Stimulated activated CD8-positive, alpha-beta memory T cell treated with anti-CD3 and anti-CD28 coated beads, Interleukin-12 subunit alpha, Interleukin-12 subunit beta, amount 100 ng/mL, for 4 hours (primary cell): ENCODE measurements around the gene CERS6.

ENCODE experiments used
- DNase-seq: peaks from one replicate; pipeline ENCODE4 v3.0.0-alpha.2; 2020; ENCODE audit warnings: low read depth

Gene CERS6

DNA sequence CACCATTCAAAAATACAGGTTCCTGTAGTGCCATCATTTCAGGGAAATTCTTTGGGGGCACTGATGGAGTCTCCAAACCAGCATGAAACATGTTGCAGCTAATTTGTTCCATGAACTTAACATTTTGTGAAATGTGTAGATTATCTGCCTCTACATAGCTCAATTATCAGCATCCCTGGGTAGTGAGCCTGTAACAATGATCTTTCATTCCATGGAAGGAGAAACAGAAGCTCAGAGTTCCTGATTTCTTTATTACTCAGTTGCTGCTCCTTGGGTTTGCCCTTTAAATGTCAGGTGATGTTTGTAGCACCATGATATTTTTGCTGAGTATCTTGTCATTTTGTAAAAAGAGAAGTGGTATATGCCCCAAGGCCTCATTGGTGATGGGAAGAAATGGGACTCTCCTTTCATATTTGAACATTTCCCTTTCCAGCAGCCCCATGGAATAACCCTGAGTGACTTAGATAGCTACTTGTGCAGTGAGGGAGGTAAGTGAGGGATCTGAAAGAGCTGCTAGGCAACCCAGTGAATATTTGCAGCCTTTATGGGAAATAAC is 146.9 kb downstream of the CERS6 start:
- no peak for DNase-seq

DNA sequence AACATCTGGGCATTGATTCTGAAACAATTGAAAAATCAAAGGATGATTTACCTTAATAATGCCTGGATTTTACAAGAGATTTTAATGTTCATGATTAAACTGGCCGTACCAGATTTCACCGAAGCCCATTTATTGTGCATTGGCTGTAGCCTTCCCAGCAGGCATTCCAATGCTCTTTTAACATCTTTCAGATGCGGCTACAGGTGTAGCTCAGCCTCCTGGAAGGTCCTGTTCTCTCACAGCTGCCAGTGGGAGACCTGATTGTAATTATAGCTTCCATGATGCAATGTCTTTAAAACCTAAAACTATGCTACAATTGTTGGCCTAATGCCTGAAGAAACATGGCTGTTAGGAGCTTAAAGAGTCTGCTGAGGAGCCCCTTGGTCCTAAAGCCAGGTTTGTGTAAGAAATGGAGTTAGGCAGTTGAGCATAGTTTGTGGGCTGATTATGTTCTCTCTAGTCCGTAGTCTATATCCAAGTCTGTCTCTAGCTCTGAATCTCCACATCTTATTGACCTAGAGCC is 147.4 kb downstream of the CERS6 start:
- DNase-seq: no peak

DNA sequence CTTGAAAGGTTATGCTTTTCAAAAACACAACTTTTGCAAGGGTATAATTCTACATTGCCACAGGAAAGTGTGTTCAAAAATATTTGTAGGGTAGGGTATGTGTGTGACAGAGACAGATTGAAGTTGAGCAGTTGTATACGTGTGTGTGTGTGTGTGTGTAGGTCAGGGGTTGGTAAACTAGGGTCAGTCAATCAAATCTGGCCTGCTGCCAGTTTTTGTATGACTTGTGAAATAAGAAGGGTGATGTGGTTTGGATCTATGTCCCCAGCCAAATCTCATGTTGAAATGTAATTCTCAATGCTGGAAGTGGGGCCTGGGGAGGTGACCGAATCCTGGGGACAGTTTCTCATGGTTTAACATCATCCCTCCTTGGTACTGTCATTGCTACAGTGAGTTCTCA is 148.2 kb downstream of the CERS6 start:
- DNase-seq: no peak

DNA sequence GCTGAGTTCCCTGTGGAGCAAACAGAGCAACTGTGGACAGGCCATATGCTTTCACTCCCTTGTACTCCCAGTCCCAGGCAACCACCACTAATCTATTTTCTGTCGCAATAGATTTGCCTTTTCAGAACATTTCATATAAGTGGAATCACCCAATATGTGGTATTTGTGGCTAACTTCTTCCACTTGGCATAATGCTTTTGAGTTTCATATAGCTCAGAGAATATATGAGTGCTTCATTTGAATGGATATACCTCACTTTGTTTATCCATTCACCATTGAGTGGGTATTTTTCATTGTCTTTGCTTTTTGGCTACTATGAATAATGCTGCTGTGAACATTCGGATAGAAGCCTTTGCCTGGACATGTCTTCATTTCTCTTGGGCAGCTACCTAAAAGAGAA is 151.9 kb downstream of the CERS6 start:
- DNase-seq: no peak

DNA sequence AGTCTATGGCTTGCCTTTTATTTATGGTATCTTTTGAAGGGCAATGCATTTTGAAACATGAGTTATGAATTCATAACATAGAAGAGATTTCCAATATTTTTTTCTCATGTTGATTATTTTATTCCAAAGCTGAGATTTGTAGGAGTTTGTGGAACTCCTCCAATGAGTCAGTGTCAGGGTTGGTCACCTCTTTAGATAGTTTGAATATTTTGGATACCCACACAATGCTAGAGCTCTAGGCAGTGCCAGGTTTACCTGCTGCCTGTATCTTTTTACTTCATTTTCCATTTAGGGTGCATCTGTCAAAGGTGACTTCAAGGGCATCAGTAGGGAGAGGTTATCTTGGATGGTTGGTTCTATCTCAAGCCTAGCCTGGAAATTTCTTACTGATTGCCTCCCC is 152.7 kb downstream of the CERS6 start:
- no peak for DNase-seq

DNA sequence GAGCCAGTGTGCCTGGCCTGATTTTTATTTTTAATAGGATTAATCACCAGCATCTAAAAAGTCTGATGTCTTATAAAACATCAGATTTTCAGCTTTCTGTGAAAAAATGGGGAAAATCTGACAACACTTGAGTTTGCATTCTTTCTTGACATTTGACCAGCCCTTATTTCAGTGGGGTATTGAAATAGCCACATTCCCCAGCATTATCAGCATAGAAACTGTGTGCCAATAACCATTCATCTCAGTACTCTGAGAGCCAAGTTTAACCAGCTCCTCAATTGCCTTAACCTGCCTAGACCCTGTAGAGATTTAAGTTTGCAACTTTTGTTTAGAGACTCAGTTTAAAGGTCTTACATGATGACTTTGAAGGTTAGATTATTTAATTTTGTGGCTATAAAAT is 155.0 kb downstream of the CERS6 start:
- no peak for DNase-seq

DNA sequence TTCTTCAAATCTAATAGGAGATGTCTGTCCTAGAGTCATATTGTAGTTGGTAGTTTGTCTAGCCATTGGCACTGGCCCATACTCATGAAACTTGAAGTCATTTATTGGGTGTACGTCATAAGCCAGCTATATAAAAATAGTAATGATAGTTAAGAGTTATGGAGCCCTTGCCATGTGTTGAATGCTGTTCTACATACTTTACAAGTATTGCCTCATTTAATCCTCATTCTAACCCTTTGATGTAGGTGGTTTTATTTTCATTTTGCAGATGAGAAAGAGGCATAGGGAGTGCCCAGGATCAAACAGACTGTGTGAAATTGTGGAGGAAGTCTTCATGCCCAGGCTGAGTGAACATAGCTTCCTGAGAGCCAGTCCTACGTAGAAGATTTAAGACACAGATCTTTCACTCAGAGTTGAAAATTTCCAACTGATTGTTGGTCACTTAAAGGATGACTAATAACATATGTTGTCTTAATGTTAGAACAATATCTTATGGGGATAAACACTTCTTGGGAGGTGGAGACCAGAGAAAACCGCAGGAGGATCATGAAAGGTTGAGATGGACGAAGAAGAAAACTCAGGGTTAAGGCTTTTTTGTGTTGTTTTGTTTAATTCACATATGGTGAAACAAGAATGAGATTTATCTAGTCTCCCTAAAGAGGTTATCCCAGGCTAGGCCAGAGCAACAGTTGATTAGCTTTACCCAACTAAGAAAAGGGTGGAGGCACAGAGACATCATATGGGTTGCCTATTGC is 156.0 kb downstream of the CERS6 start:
- no peak for DNase-seq

DNA sequence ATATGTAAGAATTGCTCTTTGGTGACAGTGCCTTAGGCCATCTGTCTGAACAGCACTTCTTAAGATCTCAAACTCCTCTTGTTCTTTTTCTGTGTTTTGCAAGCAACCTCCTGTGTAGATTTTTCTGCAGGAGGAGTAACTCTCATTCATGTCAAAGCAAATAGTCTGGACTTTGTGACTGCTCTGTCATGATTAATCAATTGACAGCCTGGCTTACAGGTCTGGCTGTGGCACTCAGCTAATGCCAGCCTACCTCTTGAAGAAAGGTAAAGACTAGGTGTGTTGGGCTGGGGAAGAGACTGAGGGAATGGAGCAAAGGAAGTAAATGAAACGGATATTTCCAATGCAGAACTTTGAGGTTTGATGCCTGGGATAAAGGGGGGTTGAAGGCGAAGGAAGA is 156.6 kb downstream of the CERS6 start:
- no peak for DNase-seq

DNA sequence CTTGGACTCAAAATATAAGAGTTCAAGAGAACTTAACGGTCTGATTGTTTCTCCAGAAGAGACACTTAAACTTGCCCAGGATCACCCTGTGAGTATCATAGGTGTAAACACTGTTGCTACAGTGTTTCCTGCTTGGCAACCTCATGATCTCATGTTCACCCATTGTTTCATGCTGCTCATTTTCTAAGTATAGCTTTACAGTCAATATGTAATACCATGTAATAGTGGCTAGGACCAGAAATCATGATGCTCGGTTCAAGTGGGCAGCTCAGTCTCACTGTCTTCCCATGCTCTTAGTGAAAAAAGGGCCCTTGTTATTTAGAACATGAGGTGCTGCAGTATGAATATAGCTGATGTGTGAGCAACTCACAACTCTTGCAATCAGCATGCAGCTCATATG is 157.5 kb downstream of the CERS6 start:
- DNase-seq: no peak

DNA sequence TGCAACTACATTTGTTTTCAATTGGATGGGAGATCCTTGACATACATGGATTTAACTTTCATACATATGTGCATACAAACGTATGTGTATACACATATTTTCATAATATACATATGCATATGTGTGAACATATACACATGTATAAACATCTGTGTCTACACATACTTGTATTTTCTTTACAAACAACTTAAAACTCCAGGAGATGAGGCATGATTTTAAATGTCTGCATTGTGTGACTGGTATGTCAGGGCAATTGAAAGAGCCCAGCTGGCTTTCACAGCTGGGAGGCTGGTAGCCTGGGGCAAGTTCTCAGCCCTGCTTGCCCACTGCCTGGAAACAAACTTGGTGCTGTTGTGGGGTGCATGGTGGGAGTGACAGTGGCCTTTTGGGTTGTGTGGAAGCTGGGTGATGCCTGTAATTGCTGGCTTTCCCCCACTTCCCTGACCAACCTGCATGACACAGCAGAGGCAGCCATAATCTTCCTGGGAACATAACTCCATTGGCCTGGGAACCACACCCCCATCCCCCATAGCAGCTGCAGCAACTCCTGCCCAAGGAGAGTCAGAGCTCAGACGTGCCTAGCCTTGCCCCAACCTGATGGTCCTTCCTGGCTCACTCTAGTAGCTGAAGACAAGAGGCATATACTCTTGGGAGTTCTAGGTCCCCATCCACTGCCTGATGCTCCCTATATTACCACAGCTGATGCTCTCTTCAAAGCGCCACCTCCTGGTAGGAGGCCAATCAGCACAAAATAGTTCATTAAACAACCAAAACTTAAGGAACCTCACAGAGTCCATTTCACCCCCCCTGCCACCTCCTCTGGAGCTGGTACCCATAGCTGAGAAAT is 158.3 kb downstream of the CERS6 start:
- DNase-seq: no peak

DNA sequence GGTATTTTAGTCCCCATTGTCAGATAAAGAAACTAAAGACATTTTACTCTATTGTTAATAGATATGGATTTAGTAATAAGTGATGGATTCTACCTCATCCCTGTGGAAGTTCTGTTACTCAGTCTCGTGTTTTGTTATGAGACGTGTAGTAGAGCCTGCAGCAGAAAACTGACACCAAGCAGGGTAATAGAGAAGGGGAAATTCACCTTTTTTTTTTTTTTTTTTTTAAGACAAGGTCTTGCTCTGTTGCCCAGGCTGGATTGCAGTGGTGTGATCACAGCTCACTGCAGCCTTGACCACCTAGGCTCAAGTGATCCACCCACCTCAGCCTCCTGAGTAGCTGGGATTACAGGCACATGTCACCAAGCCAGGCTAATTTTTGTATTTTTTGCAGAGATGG is 164.5 kb downstream of the CERS6 start:
- DNase-seq: no peak

DNA sequence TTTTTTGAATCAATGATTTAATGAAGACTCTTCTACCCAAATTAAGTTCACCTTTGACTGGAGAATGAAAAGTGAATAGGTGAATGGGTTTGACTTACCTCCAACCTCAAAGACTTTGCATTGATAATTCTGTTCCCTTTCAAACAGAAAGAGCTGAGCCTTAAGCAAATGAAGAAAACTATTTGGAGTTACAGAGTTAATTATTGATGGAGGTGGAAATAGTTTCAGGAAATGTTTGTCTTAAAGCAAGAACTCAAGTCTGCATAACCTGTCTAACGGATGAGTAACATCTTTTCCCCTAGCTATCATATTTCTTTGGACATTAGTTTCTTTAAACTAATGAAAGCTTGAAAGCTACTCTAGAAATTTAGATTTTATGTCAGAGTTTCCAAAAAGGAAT is 166.5 kb downstream of the CERS6 start:
- no peak for DNase-seq

DNA sequence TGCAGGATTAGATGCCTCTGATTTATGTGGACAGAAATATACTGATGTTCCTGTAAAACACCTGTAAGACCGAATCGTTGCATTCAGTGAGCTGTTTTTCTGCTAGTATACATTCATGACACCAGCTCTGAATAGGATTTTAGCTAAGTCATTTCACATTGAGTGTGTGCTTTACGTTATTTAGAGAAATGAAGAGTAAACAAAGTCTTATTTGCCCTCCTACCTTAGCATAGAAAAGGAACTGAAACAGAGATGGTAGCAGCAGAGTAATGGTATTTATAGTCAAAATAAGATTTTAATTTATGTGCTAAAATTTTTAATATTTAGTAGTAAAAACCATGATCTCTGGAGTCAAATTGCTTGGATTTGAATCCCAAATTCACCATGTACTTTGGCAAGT is 168.0 kb downstream of the CERS6 start:
- no peak for DNase-seq

DNA sequence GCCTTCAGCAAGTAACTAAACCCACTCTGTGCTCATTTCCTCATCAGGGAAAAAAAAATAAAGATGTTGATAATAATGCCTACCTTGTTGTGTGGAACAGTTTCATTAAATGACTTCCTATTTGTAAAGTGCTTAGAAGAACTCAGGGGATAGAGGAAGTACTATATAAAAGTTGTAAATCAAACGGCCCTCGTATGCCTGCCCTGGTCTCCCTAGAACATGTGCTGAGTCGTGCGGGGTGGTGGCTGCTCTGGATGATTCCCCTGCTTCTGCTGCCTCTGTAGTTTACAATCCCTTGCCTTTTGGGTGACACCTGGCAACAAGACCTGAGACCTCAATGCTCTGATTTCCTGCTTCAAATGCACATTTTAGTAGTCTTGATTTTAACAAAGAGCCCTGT is 170.0 kb downstream of the CERS6 start:
- DNase-seq: no peak

DNA sequence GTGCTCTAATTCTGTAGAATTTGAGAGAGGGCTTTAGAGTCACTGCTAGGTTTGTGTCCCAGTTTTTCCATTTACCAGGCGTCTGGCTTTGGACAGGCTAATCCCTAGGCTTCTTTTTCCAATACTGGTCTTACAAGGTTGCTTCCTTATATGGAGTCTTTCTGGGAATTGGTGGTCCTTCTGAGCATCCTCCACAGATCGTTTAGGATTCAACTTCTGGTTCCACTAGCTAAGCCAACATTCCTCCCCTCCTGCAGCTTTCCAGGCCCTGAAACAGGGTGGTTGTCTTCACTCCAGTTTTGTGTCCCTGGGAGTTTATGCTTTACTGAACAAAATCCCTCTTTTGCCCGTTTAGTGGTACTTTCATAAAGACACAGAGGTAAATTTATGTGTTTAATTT is 170.6 kb downstream of the CERS6 start:
- no peak for DNase-seq

DNA sequence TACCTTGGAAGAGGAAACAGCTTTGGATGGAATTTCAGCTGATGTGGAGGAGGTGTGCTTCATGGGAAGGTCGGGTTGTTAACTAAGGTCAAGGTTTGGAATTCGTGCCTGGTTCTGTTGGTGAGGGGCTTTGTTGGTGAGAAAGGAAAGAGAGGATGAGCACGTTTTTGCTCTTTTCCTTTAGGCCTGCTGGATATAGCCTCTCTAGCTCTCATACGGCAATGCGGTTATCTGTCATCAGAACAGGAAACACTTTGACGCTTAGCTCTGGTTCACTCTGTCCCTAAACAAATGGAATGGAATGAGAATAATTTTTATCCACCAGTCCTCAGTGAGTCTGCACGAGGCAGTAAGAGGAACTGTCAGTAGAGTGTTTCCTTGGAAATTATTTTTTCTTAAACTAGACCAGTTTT is 176.6 kb downstream of the CERS6 start:
- DNase-seq: no peak

DNA sequence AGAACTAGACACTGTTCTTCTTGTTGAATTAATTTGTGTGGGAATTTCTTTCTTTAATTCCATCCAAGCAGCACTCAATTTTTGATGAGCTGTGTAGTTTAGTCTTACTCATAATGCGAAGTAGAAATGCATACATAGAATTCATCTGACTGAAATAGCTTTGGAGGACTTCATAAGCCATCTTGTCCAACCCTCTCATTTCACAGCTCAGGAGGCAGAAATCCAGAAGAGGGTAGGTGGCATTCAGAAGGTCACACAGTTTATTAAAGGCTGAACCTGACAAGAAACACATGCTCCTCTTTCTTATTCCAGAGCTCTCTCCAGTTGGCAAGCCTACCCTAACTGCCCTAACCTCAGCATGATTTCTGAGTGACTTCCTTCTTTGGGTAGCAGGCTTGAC is 177.1 kb downstream of the CERS6 start:
- no peak for DNase-seq

DNA sequence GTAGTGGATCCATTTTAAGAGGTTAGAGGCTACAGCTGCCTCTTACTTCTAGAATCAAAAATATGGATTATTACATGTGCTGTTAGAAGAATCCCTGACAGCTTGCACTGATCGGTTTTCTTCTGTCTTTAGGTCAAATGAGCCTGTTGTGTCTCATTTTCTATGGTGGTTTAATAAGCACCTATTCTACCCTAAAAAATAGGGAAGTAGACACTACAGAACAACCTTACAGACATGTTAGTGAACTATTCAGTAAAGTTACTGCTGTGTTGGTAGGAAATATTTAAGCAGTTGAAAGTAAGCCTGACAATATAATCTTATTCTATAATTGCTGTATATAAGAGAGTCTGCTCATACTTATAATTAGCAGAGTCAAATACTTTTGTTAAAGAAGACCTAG is 177.8 kb downstream of the CERS6 start:
- no peak for DNase-seq

DNA sequence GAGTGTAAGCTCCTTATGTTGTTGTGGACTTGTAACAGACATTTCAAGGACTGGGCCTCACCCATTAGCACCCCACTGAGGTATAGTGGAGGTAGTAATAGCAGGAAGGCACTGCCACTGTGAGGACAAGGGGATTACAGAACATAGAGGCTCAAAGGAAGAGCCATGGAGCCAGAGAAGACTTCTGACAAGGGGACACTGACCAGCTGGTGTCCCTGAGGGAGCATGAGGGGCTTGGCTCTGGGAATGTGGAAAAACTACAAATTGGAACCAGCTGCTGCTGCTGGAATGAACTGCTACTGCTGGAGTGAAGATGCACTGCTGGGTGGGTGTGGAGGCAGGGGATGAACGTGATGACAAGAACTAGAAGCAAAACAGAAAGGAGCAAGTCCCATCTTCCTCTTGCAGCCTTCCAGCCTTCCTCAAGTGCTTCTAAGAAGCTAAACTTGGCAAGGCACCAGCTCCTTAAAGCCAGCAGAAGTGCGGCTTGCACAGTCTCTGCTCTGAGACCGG is 179.0 kb downstream of the CERS6 start:
- no peak for DNase-seq

DNA sequence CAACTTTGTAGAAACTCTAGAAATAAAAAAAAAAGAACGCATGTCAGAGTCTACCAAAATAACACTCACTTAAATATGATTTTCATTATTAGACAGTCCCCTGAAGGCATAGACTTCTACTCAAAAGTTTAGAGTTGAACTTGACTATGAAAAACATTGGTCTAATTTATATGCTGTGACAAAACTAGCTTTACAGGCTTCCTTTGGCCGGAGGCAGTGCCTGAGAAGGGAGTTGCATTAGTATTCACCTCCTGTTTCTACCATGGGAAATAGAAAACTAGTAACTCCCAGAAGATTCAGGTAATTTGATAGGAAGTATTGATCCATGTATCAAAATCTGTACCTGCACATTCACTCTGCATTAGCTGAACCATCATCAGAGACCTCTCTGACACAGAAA is 182.9 kb downstream of the CERS6 start:
- no peak for DNase-seq

DNA sequence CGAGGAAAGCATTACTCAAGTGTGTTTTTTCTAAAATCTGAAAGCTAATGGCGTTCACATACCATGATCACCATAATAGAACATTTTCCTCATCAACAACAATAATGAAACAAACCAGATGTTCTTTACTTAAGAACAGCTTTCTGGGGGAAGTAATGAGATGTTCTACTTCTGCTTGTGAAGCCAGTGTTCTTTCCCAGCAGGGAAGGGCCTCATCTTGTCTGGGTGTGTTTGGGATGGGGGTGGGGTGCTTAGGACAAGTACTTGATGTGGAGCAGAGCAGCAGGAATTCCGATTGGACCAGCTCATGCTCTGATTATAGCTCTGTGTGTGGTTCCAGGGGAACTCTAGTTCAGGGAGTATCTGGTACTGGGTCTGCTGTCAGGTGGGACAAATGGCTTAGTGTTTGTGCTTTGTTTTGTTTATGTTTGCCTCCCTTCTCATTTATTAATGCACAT is 183.4 kb downstream of the CERS6 start:
- no peak for DNase-seq

DNA sequence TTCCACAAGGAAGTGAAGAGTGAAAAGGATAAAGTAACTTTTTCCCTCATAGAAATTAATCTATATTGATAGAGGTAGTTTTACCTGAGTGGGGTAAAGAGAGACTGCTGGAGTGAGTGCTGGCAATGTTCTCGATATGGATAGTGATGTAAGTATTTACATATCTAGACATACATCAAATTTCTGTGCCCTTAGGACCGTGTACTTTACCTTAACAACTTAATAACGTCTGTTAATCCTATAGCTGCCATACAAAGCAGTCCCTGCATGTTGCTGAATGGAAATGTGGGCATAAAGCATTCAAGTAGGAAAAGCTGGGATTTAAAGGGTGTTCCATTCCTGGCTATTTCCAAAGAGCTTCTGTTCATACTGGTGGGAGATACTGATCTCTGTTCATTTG is 184.0 kb downstream of the CERS6 start:
- DNase-seq: no peak

DNA sequence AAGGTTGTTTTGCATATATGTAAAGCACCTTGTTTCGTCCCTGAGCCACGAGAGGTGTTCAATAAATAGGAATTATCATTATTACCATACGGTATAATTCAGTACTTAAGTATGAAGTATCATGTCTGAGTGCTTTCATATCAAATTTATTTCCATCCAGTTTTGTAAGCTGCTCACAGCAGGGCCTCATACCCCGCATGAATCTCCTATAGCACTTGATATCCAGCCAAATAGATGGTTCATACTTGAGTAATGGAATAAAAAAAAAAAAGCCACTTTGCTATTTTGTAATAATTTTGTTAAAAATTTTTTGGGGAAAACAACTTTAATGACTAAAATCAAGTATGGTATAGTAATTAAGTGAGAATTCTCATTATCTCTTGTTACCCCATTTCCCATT is 185.6 kb downstream of the CERS6 start:
- no peak for DNase-seq
